IPS-15b (cell line): ENCODE data around the gene CSNK2B.

Source experiments
- H3K27me3 ChIP-seq: one replicate; pipeline ENCODE4 v1.6.1; 2013; ENCODE audit warnings: low read length; ENCODE audit not compliant: control insufficient read depth, insufficient read depth
- H3K36me3 ChIP-seq: one replicate; pipeline ENCODE4 v1.6.1; 2013; ENCODE audit warnings: low read length; ENCODE audit not compliant: control insufficient read depth, insufficient read depth
- H3K4me1 ChIP-seq: one replicate; pipeline ENCODE4 v1.6.1; 2013; ENCODE audit warnings: mild to moderate bottlenecking, low read length; ENCODE audit not compliant: control insufficient read depth, insufficient read depth
- H3K4me3 ChIP-seq: one replicate; pipeline ENCODE4 v1.5.1; 2013; ENCODE audit warnings: low read depth, low read length
- H3K9ac ChIP-seq: one replicate; pipeline ENCODE4 v1.6.1; 2013; ENCODE audit warnings: low read depth, mild to moderate bottlenecking, low read length
- H3K9me3 ChIP-seq: one replicate; pipeline ENCODE4 v1.6.1; 2013; ENCODE audit warnings: mild to moderate bottlenecking, low read length; ENCODE audit not compliant: control insufficient read depth, insufficient read depth

The CSNK2B gene

DNA sequence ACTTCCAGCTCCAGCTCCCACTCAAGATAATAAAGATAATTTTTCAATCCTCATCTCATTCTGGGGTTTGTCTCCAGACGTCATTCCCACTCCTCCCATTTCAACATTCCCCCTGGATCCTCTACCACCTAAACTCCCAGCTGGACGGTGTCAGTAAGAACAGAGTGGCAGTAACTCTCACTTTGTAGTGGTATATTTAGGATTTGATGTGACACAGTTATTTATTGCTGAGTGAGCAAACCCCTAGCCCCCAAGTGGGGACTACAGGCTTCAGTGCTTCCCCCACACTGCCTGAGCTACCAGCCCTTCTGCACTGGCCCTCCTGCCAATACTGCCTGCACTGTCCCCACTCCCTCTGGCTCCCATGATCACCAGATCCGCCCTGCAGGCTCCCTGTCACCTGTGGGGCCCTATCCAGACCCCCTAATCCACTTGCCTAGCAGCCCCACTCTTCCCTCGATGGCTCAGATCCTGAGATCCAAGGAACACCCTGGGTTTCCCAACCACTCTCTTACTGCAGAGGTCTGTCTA, 7.7 kb upstream of the CSNK2B start:
- no peaks in the 10 kb centered on the region for H3K9me3 ChIP-seq
- H3K36me3 ChIP-seq = peaks cover 15% of the 10 kb centered on the region
- no peak overlapping the region for H3K4me3 ChIP-seq
- H3K4me1 ChIP-seq = no peaks in the 10 kb centered on the region
- no peaks in the 10 kb centered on the region for H3K27me3 ChIP-seq
- no peak overlapping the region for H3K9ac ChIP-seq

DNA sequence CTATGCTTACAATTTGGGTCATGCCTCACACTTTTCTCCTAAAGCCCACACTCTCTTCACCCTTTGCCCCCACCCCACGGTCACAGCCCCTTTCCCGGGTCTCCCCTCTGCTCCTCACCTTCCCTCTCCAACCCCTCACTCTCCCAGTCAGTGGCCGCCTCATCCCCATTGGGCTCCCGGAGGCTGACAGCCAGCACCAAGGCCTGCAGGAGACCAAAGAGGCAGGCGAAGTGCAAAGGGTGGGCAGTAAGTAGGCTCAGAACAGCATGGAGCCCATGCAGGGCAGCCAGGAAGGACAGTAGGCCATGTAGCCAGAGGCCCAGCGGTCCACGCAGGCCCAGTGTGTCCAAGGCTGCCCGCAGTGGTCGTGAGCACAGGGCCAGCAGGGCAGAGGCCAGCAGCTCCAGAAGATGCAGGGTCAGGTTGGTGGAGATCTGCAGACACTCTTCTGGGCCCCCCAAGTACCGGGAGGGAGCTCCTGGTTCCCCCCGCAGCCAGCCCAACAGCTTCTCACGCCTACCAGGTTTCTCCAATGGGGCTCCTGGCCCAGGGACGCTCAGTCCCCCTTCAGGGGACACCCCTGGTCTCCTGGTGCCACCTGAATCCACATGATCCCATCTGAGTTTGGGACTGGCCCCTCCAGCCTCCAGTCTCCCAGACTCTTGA, 6.8 kb upstream of the CSNK2B start:
- H3K4me1 ChIP-seq = peaks cover 2% of the 10 kb centered on the region
- H3K9ac ChIP-seq = no peak overlapping the region
- H3K36me3 ChIP-seq = peaks cover 18% of the 10 kb centered on the region

DNA sequence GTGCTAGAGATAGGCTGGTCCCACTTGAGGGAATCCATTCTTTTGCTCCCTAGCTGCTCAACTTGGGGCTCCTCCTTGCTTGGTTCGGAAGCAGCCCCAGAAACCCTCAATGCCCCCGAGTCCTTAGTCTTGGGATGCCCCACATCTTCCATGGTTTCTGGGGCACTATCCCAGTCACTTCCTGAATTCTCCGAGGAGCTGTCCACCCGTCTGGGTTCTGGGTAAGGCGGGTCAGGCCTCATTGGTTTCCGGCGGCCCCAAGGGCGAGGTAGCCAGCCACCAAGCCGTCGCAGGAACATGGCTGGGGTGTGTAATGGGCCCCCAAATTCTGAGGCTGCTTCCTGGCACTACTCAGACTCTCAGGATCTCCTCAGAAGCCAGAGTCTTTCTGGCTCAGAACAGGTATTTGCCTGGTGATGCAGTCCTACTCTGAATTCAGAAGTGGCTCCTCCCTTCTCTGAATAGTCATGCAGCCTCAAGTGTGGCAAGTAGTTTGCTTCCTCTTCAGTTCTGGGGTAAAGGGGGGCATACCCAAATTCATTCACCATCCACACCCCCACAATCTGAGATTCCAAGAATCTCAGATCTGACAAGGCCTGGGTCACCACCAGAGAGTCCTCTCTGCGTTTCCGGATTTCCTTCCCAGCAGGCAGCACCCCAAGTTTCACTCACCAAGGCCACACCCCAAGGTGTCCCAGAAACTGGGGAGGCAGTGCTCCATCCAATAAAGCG, 6.1 kb upstream of the CSNK2B start:
- Histone ChIP-seq H3K9me3 (no peaks in the 10 kb centered on the region), H3K9ac (peak overlapping the region; percentile 96), H3K4me1 (peaks cover 3% of the 10 kb centered on the region), H3K36me3 (peaks cover 18% of the 10 kb centered on the region), H3K27me3 (no peaks in the 10 kb centered on the region), H3K4me3 (peak overlapping the region; percentile 92)

More for the DNA sequence above, 6.8 kb upstream of the CSNK2B start:
- H3K9me3 ChIP-seq = no peaks in the 10 kb centered on the region
- H3K4me3 ChIP-seq = peak overlapping the region; percentile 92
- no peaks in the 10 kb centered on the region for H3K27me3 ChIP-seq

DNA sequence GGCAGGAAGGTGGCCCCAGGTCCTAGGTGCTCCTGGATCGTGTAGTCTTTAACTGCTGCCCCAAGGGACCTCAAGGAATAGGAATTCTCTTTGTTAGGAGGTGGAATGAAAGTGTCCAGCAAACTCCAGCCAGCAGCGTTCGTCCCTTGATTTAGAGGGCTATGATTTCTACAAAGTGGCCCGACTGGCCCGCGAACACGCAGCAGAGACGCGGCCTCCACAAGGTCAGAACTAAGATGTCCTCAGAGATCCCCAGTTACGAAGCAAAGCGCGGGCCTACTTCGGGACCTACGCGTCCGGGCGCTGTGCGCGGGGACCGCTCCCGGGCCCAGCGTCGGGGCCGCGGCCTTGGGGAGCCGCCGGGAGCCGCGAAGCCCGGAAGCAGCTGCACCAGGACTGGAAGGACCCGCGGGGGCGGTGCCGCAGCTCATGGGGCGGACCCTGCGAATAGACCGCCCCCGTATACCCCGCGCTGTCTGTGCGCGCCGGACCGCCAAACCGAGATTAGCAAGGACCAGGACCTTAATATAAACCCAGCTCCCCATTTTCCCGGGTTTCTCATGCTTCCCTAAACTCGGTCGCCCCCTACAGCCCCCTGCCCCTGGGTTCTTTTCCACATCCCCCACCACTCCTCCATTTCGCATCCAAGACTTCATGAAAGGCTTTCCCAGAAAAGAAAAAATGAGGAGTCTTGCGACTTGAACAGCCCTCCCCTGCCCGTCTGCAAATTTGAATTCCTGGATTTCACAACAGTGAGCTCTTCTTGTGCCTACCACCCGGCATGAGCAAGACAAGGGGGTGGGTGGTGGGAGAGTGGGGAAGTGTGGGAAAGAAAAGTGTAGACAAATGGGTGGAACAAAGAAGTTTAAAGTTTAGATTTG, 5.3 kb upstream of the CSNK2B start, which contains the start of gene C6orf47:
Gene C6orf47 (minus strand): TSS at position 398 of the 881 bp plus-strand sequence. CDS start 831 bp downstream, outside the sequence.
- H3K9me3 ChIP-seq = no peaks in the 10 kb centered on the region
- peak within 1 kb of the TSS; percentile 96 for H3K9ac ChIP-seq
- H3K4me3 ChIP-seq = peak within 1 kb of the TSS; percentile 92
- peaks cover 18% of the 10 kb centered on the region for H3K36me3 ChIP-seq
- no peaks in the 10 kb centered on the region for H3K27me3 ChIP-seq
- peaks cover 3% of the 10 kb centered on the region for H3K4me1 ChIP-seq

DNA sequence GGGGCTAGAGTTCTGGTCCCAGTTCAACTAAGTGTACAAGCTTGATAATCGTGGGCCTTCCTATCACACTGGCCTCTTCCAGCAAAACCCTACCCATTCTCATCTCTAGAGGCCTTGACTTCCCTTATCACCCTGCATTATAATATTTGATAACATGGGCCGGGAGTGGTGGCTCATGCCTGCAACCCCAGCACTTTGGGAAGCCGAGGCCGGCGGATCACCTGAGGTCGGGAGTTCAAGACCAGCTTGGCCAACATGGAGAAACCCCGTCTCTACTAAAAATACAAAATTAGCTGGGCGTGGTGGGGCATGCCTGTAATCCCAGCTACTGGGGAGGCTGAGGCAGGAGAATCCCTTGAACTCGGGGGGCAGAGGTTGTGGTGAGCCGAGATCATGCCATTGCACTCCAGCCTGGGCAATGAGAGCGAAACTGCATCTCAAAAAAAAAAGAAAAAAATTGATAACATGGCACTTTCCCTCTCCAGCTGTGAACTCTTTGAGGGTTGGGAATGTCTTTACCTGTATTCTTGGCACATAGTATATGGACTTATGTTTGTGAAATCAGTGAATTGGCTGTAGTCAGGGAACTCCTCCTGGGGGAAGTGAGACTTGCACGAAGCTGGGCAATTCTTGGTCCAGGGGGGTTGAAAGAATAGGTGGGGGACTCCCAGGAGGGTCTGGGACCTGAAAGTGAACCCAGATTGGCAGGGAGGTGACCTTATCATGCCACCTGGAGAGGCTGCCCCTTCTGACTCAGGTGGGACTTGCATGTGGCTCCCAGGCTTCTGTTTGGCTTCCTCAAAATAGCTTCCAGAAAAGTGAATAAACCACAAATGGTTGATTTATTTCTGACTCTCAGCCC, 4.4 kb upstream of the CSNK2B start:
- Histone ChIP-seq H3K9me3 (no peaks in the 10 kb centered on the region), H3K36me3 (peaks cover 18% of the 10 kb centered on the region), H3K27me3 (no peaks in the 10 kb centered on the region), H3K9ac (peak overlapping the region; percentile 65), H3K4me3 (peak overlapping the region; percentile 92), H3K4me1 (peaks cover 3% of the 10 kb centered on the region)

DNA sequence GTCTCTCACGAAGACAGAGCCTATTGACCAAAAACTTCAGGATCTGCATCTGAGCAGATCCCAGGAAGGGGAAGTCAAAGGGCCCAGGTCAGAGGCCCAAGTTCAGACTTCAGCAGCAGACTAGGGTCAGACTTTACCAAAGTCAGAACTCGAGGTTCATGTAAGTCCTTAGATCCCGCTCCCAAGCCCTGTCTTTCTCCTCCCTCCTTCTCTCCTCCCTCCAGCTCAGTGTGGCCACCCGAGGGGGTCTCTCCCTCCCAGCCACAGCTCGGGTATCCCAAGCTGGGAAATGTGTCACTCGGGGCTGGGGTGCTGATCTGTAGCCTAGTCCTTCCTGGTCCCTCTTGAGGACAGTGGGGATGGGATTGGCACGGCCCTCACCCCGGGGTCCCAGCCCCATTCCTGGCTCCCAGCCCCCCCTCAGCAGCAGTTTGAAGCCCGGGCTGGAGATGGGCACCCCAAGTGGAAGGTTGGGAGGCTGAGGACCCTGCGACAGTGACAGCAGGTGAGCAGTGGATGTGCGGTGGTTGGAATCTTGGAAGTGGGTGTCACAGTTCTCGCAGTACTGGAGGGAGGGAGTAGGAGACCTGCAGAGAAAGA, 3.7 kb upstream of the CSNK2B start:
- H3K9me3 ChIP-seq = no peaks in the 10 kb centered on the region
- H3K4me1 ChIP-seq = peaks cover 3% of the 10 kb centered on the region
- H3K4me3 ChIP-seq = no peak overlapping the region
- H3K36me3 ChIP-seq = peaks cover 18% of the 10 kb centered on the region
- no peak overlapping the region for H3K9ac ChIP-seq
- H3K27me3 ChIP-seq = no peaks in the 10 kb centered on the region

DNA sequence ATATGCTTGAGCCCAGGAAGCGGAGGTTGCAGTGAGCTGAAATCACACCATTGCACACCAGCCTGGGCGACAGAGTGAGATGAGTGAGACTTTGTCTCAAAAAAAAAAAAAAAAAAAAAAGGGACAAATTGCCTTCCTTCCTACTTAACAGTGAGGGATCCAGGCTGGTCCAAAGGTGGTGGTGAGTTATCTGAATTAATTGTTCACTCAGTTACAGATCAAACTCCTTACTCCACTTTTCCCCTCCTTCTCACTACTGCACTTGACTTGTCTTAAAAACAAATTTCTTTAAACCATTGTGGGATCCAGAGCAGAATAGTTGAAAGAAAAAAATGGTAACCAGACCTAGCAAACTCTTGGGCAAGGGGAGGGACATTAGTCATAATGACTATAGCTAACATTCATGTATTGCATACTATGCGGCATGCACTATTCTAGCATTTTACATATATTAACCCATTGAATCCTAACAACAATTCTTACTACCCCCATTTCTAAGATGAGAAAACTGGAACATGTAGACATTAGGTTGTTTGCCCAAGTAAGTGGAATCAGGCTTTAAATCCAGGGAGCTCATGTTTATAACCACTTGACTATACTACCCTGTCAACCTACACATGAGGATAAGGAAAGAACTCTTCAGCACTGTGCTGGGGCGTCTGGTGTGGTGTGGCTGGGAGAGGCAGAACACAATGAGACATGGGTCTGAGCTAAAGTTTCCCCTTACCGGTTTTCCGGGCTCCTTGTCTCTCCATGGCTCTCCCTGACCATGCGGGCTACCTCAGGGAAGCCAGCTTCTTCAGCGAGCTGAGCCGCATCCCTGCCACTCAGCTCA, 2.5 kb upstream of the CSNK2B start:
- Histone ChIP-seq H3K9ac (no peak overlapping the region), H3K9me3 (no peaks in the 10 kb centered on the region), H3K36me3 (peaks cover 26% of the 10 kb centered on the region), H3K27me3 (no peaks in the 10 kb centered on the region), H3K4me1 (peaks cover 3% of the 10 kb centered on the region), H3K4me3 (peak overlapping the region; percentile 97)

DNA sequence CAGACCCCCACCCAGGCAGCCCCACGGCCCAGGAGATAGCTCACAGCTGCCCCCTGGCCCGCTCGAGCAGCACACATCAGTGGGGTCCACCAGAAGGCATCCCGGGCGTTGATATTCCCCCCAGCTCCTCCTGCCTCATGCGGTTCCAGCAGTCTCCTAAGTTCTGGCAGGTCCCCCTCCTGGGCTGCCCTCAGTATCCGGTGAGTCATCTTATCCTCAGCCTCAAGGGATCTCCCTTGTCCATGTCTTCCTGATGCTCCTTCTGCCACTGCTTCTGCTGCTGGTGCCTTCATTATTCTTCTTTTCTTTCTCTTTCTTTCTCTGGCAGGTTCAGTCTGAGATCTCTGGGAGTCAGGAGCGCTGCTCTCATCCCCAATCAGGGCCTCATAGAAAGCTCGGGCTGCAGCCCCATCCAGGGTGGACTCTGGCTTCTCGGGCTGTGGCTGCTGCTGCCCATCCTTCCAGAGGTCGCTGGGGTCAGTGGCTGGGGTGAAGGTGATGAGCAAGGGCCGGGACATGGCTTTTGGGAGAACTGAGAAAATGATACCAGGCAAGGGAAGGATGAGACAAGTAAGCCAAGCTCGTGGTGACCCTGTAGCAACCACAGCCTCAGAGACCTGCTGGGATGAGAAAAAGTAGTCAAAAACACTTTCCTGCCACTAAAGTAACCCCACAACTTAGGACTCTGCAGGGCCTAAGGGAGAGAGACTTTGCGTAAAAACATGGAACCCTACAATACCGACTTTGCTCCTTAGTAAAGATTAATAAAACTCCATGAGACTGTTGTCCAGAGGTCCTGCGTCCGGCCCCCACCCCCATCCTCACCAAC, 1.7 kb upstream of the CSNK2B start:
- Histone ChIP-seq H3K36me3 (peaks cover 32% of the 10 kb centered on the region), H3K9me3 (no peaks in the 10 kb centered on the region), H3K4me1 (peaks cover 3% of the 10 kb centered on the region), H3K9ac (peak overlapping the region; percentile 97), H3K4me3 (peak overlapping the region; percentile 97), H3K27me3 (no peaks in the 10 kb centered on the region)

DNA sequence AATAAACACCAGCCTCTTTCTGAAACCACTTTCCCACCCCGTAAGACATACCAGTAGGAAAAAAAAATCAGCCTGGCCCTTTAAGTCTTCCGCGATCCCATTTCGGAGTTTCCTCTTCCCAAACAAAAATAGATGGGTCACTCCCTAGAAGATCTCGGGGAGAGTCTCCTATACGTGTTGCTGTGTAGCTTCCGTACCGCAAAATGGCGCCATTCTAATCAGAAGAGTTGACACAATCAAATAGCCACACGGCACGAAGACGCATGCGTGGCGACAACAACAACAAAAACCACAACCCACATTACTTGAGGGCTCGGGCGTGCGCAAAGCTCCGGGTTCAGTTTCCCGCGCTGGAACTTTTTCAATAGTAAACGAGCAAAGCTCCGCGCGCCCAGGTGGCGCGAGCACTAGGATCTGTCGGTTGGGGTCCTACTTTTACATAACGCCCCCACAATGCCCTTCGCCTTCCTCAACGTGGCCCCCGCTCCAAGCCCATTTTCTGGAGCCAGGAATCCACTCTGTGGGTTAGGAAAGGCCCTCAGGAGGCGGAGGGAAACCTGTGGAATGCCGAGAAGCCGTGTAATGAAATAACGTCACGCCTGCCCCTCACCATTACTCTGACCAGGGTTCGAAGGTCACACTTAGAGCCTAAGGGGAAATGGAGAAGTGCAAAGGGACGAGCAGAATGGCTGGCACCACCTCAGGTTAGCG, 935 bp upstream of the CSNK2B start, which contains the start of gene GPANK1:
Gene GPANK1 (minus strand): TSS at position 208 of the 711 bp plus-strand sequence. CDS start 519 bp downstream, outside the sequence.
- Histone ChIP-seq H3K9ac (peak within 1 kb of the TSS; percentile 97), H3K9me3 (no peaks in the 10 kb centered on the region), H3K27me3 (no peaks in the 10 kb centered on the region), H3K4me3 (peak within 1 kb of the TSS; percentile 97), H3K36me3 (peaks cover 39% of the 10 kb centered on the region), H3K4me1 (peaks cover 3% of the 10 kb centered on the region)
